Naive thymus-derived CD8-positive, alpha-beta T cell (primary cell): ENCODE measurements around the gene C10orf67. TPM values are rescaled to one million over a fixed set of nuclear protein-coding genes. Genes with fewer than 3 reads are reported as not detected.

Experiments
- ATAC-seq, 2 donors: fragments of 150-1000 bp; cut with Tn5 transposase in 1 of 2; sonication (Bioruptor Pico), chemical (Tn5 transposase) in 1 of 2; 1 replicate in 1 of 2; 2 replicates in 1 of 2; pipeline ENCODE4 v1.10.0; 2021; ENCODE audit warnings: mild to moderate bottlenecking in 2 of 2, moderate library complexity in 2 of 2
- POLR2A ChIA-PET: fragments of 350-600 bp; sonication (Branson Sonifier 250); formaldehyde crosslinking; loops from one replicate; lab custom pipeline; 2021; ENCODE audit warnings: antibody characterized with exemption; lab: Charles Lee
- DNase-seq, 10 donors: peaks; one replicate each; pipeline versions ENCODE4 v3.0.0 to v3.0.0-alpha.2; 2020 to 2022
- H3K27ac Mint-ChIP-seq, 10 donors: one replicate each; pipeline ENCODE4 v1.8.0; 2020 to 2022; ENCODE audit warnings: mild to moderate bottlenecking in 10 of 10, mixed read lengths in 10 of 10, moderate library complexity in 4 of 10, inconsistent platforms in 1 of 10
- H3K27me3 Mint-ChIP-seq, 5 donors: one replicate each; pipeline ENCODE4 v1.8.0; 2021 to 2022; ENCODE audit warnings: mixed read lengths in 5 of 5
- H3K36me3 Mint-ChIP-seq, 3 donors: one replicate each; pipeline ENCODE4 v1.8.0; 2020 to 2022; ENCODE audit warnings: mixed read lengths in 3 of 3, mild to moderate bottlenecking in 2 of 3, inconsistent platforms in 1 of 3
- H3K4me1 Mint-ChIP-seq, 4 donors: one replicate each; pipeline ENCODE4 v1.8.0; 2021 to 2022; ENCODE audit warnings: mixed read lengths in 4 of 4
- H3K4me3 Mint-ChIP-seq, 10 donors: one replicate each; pipeline ENCODE4 v1.8.0; 2020 to 2022; ENCODE audit warnings: mild to moderate bottlenecking in 10 of 10, mixed read lengths in 10 of 10, moderate library complexity in 6 of 10, inconsistent platforms in 1 of 10
- H3K9me3 Mint-ChIP-seq, 9 donors: one replicate each; pipeline ENCODE4 v1.8.0; 2020 to 2022; ENCODE audit warnings: mixed read lengths in 9 of 9, mild to moderate bottlenecking in 3 of 9, inconsistent platforms in 1 of 9, moderate library complexity in 1 of 9
- polyA plus RNA-seq, 3 donors: library from polyadenylated mRNA; unstranded; fragments of 300-500 nt; fragmentation: Illumina TruSeq; gene quantifications; one replicate each; pipeline ENCODE4 v1.2.3, GENCODE V29; 2021
- total RNA-seq, 8 experiments: library from RNA in 2 of 8; stranded (reverse) in 2 of 8; gene quantifications; one replicate each; pipeline ENCODE4 v1.2.3 and lab custom pipeline; 2021 to 2026

Gene C10orf67
- total and polyA plus RNA-seq, 5 experiments from 2014 or later = 0.16 TPM; not detected in 4

- Mint-ChIP-seq H3K9me3 (peaks cover 0 to 2% (median 0%) of the 10 kb centered on the region in 9 donors), H3K36me3 (no peaks in the 10 kb centered on the region), H3K27me3 (peaks cover 37 to 80% (median 66%) of the 10 kb centered on the region in 5 donors), H3K27ac (no peak overlapping the region), H3K4me3 (no peak overlapping the region), H3K4me1 (peaks cover 0 to 5% (median 2%) of the 10 kb centered on the region in 4 donors)
- ATAC-seq = no peak
- POLR2A ChIA-PET = no interaction called here
- DNase-seq = no peak
These were observed 146.0 kb downstream of the C10orf67 start for GRCh38 chr10:23198610-23198939.

GRCh38 chr10:23197416-23197861 is 147.2 kb downstream of the C10orf67 start:
- Mint-ChIP-seq H3K36me3 (no peaks in the 10 kb centered on the region), H3K27me3 (peaks cover 39 to 75% (median 65%) of the 10 kb centered on the region in 5 donors), H3K27ac (no peak overlapping the region), H3K9me3 (peaks cover 0 to 2% (median 0%) of the 10 kb centered on the region in 9 donors), H3K4me3 (no peak overlapping the region), H3K4me1 (peaks cover 0 to 6% (median 2%) of the 10 kb centered on the region in 4 donors)
- POLR2A ChIA-PET = no interaction called here
- DNase-seq (no peak), ATAC-seq (no peak)

- Mint-ChIP-seq H3K4me1 (peaks cover 0 to 7% (median 3%) of the 10 kb centered on the region in 4 donors), H3K4me3 (no peak overlapping the region), H3K36me3 (no peaks in the 10 kb centered on the region), H3K9me3 (peaks cover 0 to 2% (median 0%) of the 10 kb centered on the region in 9 donors), H3K27ac (no peak overlapping the region), H3K27me3 (peaks cover 37 to 70% (median 60%) of the 10 kb centered on the region in 5 donors)
- ATAC-seq (no peak), DNase-seq (no peak)
- POLR2A ChIA-PET = no interaction called here
These were observed 147.7 kb downstream of the C10orf67 start for GRCh38 chr10:23196915-23197314.

- Mint-ChIP-seq H3K4me3 (no peak overlapping the region), H3K36me3 (no peaks in the 10 kb centered on the region), H3K4me1 (peaks cover 0 to 7% (median 4%) of the 10 kb centered on the region in 4 donors), H3K27ac (peak overlapping the region in 1 of 10 donors; percentile 25), H3K9me3 (peaks cover 0 to 2% (median 0%) of the 10 kb centered on the region in 9 donors), H3K27me3 (peaks cover 35 to 74% (median 54%) of the 10 kb centered on the region in 5 donors)
- no peak for ATAC-seq
- POLR2A ChIA-PET = no interaction called here
- DNase-seq = no peak
These were observed 148.6 kb downstream of the C10orf67 start for GRCh38 chr10:23195846-23196600.

GRCh38 chr10:23194966-23195845 is 149.4 kb downstream of the C10orf67 start:
- POLR2A ChIA-PET = no interaction called here
- ATAC-seq = no peak
- H3K27ac Mint-ChIP-seq = peak overlapping the region in 1 of 10 donors; percentile 25

GRCh38 chr10:23194471-23194965 is 150.1 kb downstream of the C10orf67 start:
- no peak for ATAC-seq
- Mint-ChIP-seq H3K9me3 (peaks cover 0 to 2% (median 0%) of the 10 kb centered on the region in 9 donors), H3K36me3 (no peaks in the 10 kb centered on the region), H3K27ac (no peak overlapping the region), H3K4me1 (peaks cover 0 to 9% (median 4%) of the 10 kb centered on the region in 4 donors), H3K27me3 (peaks cover 39 to 72% (median 55%) of the 10 kb centered on the region in 5 donors), H3K4me3 (no peak overlapping the region)
- DNase-seq = no peak
- POLR2A ChIA-PET = no interaction called here

More at GRCh38 chr10:23194966-23195845, 149.4 kb downstream of the C10orf67 start:
- H3K36me3 Mint-ChIP-seq = no peaks in the 10 kb centered on the region
- peaks cover 36 to 75% (median 54%) of the 10 kb centered on the region in 5 donors for H3K27me3 Mint-ChIP-seq
- DNase-seq = no peak
- H3K4me3 Mint-ChIP-seq = no peak overlapping the region
- H3K9me3 Mint-ChIP-seq = peaks cover 0 to 2% (median 0%) of the 10 kb centered on the region in 9 donors
- peaks cover 0 to 9% (median 5%) of the 10 kb centered on the region in 4 donors for H3K4me1 Mint-ChIP-seq

- Mint-ChIP-seq H3K4me3 (peak overlapping the region in 5 of 10 donors; percentile 10 to 53 (median 46)), H3K36me3 (no peaks in the 10 kb centered on the region), H3K27ac (no peak overlapping the region), H3K4me1 (peaks cover 0 to 9% (median 4%) of the 10 kb centered on the region in 4 donors), H3K9me3 (peaks cover 0 to 2% (median 0%) of the 10 kb centered on the region in 9 donors), H3K27me3 (peaks cover 43 to 81% (median 61%) of the 10 kb centered on the region in 5 donors)
- POLR2A ChIA-PET = no interaction called here
- DNase-seq = no peak
- no peak for ATAC-seq
These were observed 151.0 kb downstream of the C10orf67 start for GRCh38 chr10:23193435-23194074.

GRCh38 chr10:23192712-23193434 is 151.7 kb downstream of the C10orf67 start:
- no peak overlapping the region for H3K27ac Mint-ChIP-seq

GRCh38 chr10:23191764-23192711 is 152.6 kb downstream of the C10orf67 start, which contains the start of gene PTF1A:
PTF1A (plus strand) TSS chr10:23192312; CDS start chr10:23192531, 219 bp downstream.
- no peak for DNase-seq
- no peak for ATAC-seq
- Mint-ChIP-seq H3K27me3 (peaks cover 42 to 81% (median 62%) of the 10 kb centered on the region in 5 donors), H3K36me3 (no peaks in the 10 kb centered on the region), H3K9me3 (no peaks in the 10 kb centered on the region), H3K4me1 (peaks cover 0 to 7% (median 5%) of the 10 kb centered on the region in 4 donors), H3K27ac (no peak within 1 kb of the TSS), H3K4me3 (peak within 1 kb of the TSS in 2 of 10 donors; percentile 30 to 35)
- POLR2A ChIA-PET = no interaction called here

More at GRCh38 chr10:23192712-23193434, 151.7 kb downstream of the C10orf67 start:
- no peak for ATAC-seq
- POLR2A ChIA-PET = no interaction called here
- no peaks in the 10 kb centered on the region for H3K36me3 Mint-ChIP-seq
- H3K9me3 Mint-ChIP-seq = no peaks in the 10 kb centered on the region
- peaks cover 0 to 7% (median 5%) of the 10 kb centered on the region in 4 donors for H3K4me1 Mint-ChIP-seq
- no peak for DNase-seq
- peaks cover 41 to 81% (median 61%) of the 10 kb centered on the region in 5 donors for H3K27me3 Mint-ChIP-seq
- peak overlapping the region in 1 of 10 donors; percentile 10 for H3K4me3 Mint-ChIP-seq

- ATAC-seq = no peak
- peaks cover 0 to 7% (median 5%) of the 10 kb centered on the region in 4 donors for H3K4me1 Mint-ChIP-seq
- peaks cover 39 to 81% (median 57%) of the 10 kb centered on the region in 5 donors for H3K27me3 Mint-ChIP-seq
- H3K27ac Mint-ChIP-seq = no peak overlapping the region
- DNase-seq = no peak
- H3K4me3 Mint-ChIP-seq = peak overlapping the region in 1 of 10 donors; percentile 30
- H3K9me3 Mint-ChIP-seq = no peaks in the 10 kb centered on the region
- H3K36me3 Mint-ChIP-seq = no peaks in the 10 kb centered on the region
- POLR2A ChIA-PET = no interaction called here
These were observed 153.5 kb downstream of the C10orf67 start for GRCh38 chr10:23190872-23191763.
